Tibial nerve (tissue), 4 donors: ENCODE results near the gene ZFAND3.

Source experiments
- CTCF ChIP-seq, 5 experiments: fragments of 200-600 bp in 3 of 5; fragments of 450-650 bp in 2 of 5; sonication (generic) in 3 of 5; IDR thresholded peaks; one replicate each; pipeline ENCODE4 v1.5.1; 2016 to 2019; ENCODE audit warnings: antibody characterized with exemption in 5 of 5, mild to moderate bottlenecking in 3 of 5, moderate library complexity in 2 of 5
- EP300 ChIP-seq, 2 donors: sonication (generic); formaldehyde crosslinking; IDR thresholded peaks; one replicate each; pipeline ENCODE4 v1.6.1; 2017; ENCODE audit warnings: antibody characterized with exemption in 2 of 2, mild to moderate bottlenecking in 1 of 2
- POLR2A ChIP-seq, 2 donors: fragments of 450-650 bp; IDR thresholded peaks; one replicate each; pipeline ENCODE4 v1.6.1; 2017; ENCODE audit warnings: antibody characterized with exemption in 2 of 2, mild to moderate bottlenecking in 2 of 2, moderate library complexity in 2 of 2

- TF ChIP-seq POLR2A (IDR thresholded peaks at IDR 0.05) (no peak), CTCF (IDR thresholded peaks at IDR 0.05) (no peak), EP300 (IDR thresholded peaks at IDR 0.05) (no peak)
These were observed 259.1 kb downstream of the ZFAND3 start for GRCh38 chr6:38078671-38079070.
